Ovary (tissue), 3 donors: ENCODE measurements around the gene ISG20L2.

Experiments used
- EP300 ChIP-seq: sonication (generic); formaldehyde crosslinking; IDR thresholded peaks from one replicate; pipeline ENCODE4 v1.6.1; 2017; ENCODE audit warnings: antibody characterized with exemption
- POLR2A ChIP-seq: fragments of 450-650 bp; IDR thresholded peaks from one replicate; pipeline ENCODE4 v1.6.1; 2017; ENCODE audit warnings: antibody characterized with exemption, mild to moderate bottlenecking, moderate library complexity
- TF ChIP-seq, protein P1 (sequence below), 3 donors: fragments of 450-650 bp in 2 of 3; fragments of 200-600 bp in 1 of 3; IDR thresholded peaks; one replicate each; pipeline versions ENCODE4 v1.5.1 to v1.8.0; 2016 to 2022; ENCODE audit warnings: antibody characterized with exemption in 3 of 3, mild to moderate bottlenecking in 1 of 3
- donor health status: DM: no; HTN: no; CAD: no.

DNA sequence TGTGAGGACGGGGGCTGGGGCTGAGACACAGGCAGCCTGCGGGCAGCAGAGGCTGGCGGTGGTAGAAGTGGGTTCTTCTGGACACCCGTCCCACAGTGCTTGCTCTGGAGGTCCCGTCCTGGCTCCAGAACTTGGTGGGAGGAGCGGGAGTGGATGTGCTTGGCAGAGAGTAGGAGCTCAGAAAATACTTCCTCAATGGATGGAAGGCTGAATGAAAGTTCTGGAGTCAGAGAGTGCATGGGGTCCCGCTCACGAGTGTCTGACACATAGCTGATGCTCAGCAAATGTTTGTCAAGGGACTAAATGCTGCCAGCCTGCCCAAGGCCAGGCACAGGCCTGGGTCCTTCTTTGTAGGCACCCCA, 37.9 kb downstream of the ISG20L2 start:
- TF ChIP-seq, protein P1, sequence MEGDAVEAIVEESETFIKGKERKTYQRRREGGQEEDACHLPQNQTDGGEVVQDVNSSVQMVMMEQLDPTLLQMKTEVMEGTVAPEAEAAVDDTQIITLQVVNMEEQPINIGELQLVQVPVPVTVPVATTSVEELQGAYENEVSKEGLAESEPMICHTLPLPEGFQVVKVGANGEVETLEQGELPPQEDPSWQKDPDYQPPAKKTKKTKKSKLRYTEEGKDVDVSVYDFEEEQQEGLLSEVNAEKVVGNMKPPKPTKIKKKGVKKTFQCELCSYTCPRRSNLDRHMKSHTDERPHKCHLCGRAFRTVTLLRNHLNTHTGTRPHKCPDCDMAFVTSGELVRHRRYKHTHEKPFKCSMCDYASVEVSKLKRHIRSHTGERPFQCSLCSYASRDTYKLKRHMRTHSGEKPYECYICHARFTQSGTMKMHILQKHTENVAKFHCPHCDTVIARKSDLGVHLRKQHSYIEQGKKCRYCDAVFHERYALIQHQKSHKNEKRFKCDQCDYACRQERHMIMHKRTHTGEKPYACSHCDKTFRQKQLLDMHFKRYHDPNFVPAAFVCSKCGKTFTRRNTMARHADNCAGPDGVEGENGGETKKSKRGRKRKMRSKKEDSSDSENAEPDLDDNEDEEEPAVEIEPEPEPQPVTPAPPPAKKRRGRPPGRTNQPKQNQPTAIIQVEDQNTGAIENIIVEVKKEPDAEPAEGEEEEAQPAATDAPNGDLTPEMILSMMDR (IDR thresholded peaks at IDR 0.05) = no peak
- TF ChIP-seq POLR2A (no peak), EP300 (no peak)
